CD4-positive, alpha-beta T cell (primary cell): Measurements from ENCODE around the gene S100A13. TPM values are rescaled to one million over a fixed set of nuclear protein-coding genes. Genes with fewer than 3 reads are reported as not detected.

Source experiments
- ATAC-seq: fragments of 200-7000 bp; cut with Tn5 transposase; one replicate; pipeline ENCODE4 v1.10.0; 2022; ENCODE audit warnings: mild to moderate bottlenecking; ENCODE audit not compliant: poor library complexity
- CTCF ChIA-PET: fragments of 350-600 bp; sonication (Branson Sonifier 250); formaldehyde crosslinking; loops from one replicate; lab custom pipeline; 2021; ENCODE audit warnings: antibody characterized with exemption, inconsistent platforms; lab: Charles Lee
- POLR2A ChIA-PET: fragments of 350-600 bp; sonication (Branson Sonifier 250); formaldehyde crosslinking; loops from one replicate; lab custom pipeline; 2021; ENCODE audit warnings: antibody characterized with exemption, inconsistent platforms; lab: Charles Lee
- DNase-seq, 14 experiments: peaks; one replicate each; pipeline ENCODE4 v3.0.0-alpha.2; 2013 to 2020; ENCODE audit warnings: mixed read lengths in 2 of 14
- H3K27ac ChIP-seq, 2 donors: one replicate each; pipeline versions ENCODE4 v1.5.1 to v1.7.0; 2013; ENCODE audit warnings: low read length in 2 of 2, low read depth in 1 of 2, mild to moderate bottlenecking in 1 of 2
- H3K27me3 ChIP-seq, 2 experiments: 1 replicate in 1 of 2; 2 replicates in 1 of 2; pipeline versions ENCODE4 v1.6.1 to v1.7.0; 2013; ENCODE audit warnings: low read length in 2 of 2, control low read depth in 1 of 2, mild to moderate bottlenecking in 1 of 2, moderate library complexity in 1 of 2; ENCODE audit not compliant: insufficient read depth in 2 of 2, control insufficient read depth in 1 of 2
- H3K36me3 ChIP-seq: one replicate; pipeline ENCODE4 v1.6.1; 2013; ENCODE audit warnings: low read length, control low read depth; ENCODE audit not compliant: insufficient read depth
- H3K4me1 ChIP-seq: one replicate; pipeline ENCODE4 v1.6.1; 2013; ENCODE audit warnings: low read length, control low read depth; ENCODE audit not compliant: insufficient read depth
- H3K4me3 ChIP-seq: one replicate; pipeline ENCODE4 v1.5.1; 2013; ENCODE audit warnings: mild to moderate bottlenecking, low read length, moderate library complexity
- H3K9me3 ChIP-seq, 2 experiments: 1 replicate in 1 of 2; 2 replicates in 1 of 2; pipeline versions ENCODE4 v1.6.1 to v1.7.0; 2013; ENCODE audit warnings: low read length in 2 of 2, mild to moderate bottlenecking in 2 of 2, control low read depth in 1 of 2, moderate library complexity in 1 of 2; ENCODE audit not compliant: control insufficient read depth in 1 of 2, insufficient read depth in 1 of 2
- H3K27ac Mint-ChIP-seq: one replicate; pipeline ENCODE4 v1.8.0; 2020; ENCODE audit warnings: mixed read lengths
- H3K27me3 Mint-ChIP-seq: one replicate; pipeline ENCODE4 v1.8.0; 2021; ENCODE audit warnings: mixed read lengths
- H3K36me3 Mint-ChIP-seq: one replicate; pipeline ENCODE4 v1.8.0; 2021; ENCODE audit warnings: low read depth, mixed read lengths
- H3K4me1 Mint-ChIP-seq: one replicate; pipeline ENCODE4 v1.8.0; 2021; ENCODE audit warnings: low read depth, mixed read lengths
- H3K4me3 Mint-ChIP-seq: one replicate; pipeline ENCODE4 v1.8.0; 2020; ENCODE audit warnings: mild to moderate bottlenecking, mixed read lengths
- H3K9me3 Mint-ChIP-seq: one replicate; pipeline ENCODE4 v1.8.0; 2020; ENCODE audit warnings: mixed read lengths
- CTCF ChIP-seq: fragments of 200-600 bp; IDR thresholded peaks from one replicate; pipeline ENCODE4 v1.8.0; 2022; ENCODE audit warnings: antibody characterized with exemption, mild to moderate bottlenecking
- intact Hi-C, 2 experiments: fragments of 100-400 bp; cut with DNase I in 1 of 2; cut with micrococcal nuclease in 1 of 2; formaldehyde crosslinking; loops; one replicate each; pipeline versions ENCODE4 v1.15.1 to v1.9.0; 2023 to 2025; cut with DNase I, micrococcal nuclease
- total RNA-seq, 174 experiments: library from RNA in 2 of 174; stranded (reverse) in 2 of 174; gene quantifications; one replicate each; pipeline ENCODE4 v1.2.3 and lab custom pipeline; 2021 to 2026

Gene S100A13
- total RNA-seq, 2 experiments from 2014 or later: 2.1 to 2.8 TPM

GRCh38 chr1:153608742-153609584 is 18.3 kb downstream of the S100A13 start:
- H3K36me3 ChIP-seq: no peaks in the 10 kb centered on the region
- Mint-ChIP-seq H3K36me3 (no peaks in the 10 kb centered on the region), H3K27ac (no peak overlapping the region), H3K4me1 (no peaks in the 10 kb centered on the region), H3K9me3 (no peaks in the 10 kb centered on the region), H3K4me3 (no peak overlapping the region), H3K27me3 (no peaks in the 10 kb centered on the region)
- CTCF ChIA-PET: no interaction called here
- H3K27ac ChIP-seq: no peak overlapping the region
- H3K4me1 ChIP-seq: no peaks in the 10 kb centered on the region
- no peak overlapping the region for H3K4me3 ChIP-seq
- ATAC-seq (no peak), DNase-seq (no peak)
- intact Hi-C loops: no loop called here
- TF ChIP-seq CTCF: no peak
- no peaks in the 10 kb centered on the region for H3K27me3 ChIP-seq
- no peaks in the 10 kb centered on the region for H3K9me3 ChIP-seq
- POLR2A ChIA-PET: no interaction called here

- no peaks in the 10 kb centered on the region for H3K27me3 Mint-ChIP-seq
- Histone ChIP-seq H3K36me3 (no peaks in the 10 kb centered on the region), H3K27me3 (no peaks in the 10 kb centered on the region), H3K4me1 (no peaks in the 10 kb centered on the region), H3K4me3 (no peak overlapping the region), H3K27ac (no peak overlapping the region), H3K9me3 (no peaks in the 10 kb centered on the region)
- no peak for TF ChIP-seq CTCF
- no peaks in the 10 kb centered on the region for H3K4me1 Mint-ChIP-seq
- POLR2A ChIA-PET: no interaction called here
- ATAC-seq (no peak), DNase-seq (no peak)
- no peaks in the 10 kb centered on the region for H3K36me3 Mint-ChIP-seq
- CTCF ChIA-PET: no interaction called here
- intact Hi-C loops: no loop called here
- H3K4me3 Mint-ChIP-seq: no peak overlapping the region
- no peak overlapping the region for H3K27ac Mint-ChIP-seq
- H3K9me3 Mint-ChIP-seq: no peaks in the 10 kb centered on the region
These were observed 19.1 kb downstream of the S100A13 start for GRCh38 chr1:153608089-153608682.

- no peak for ATAC-seq
- CTCF ChIA-PET: no interaction called here
- H3K4me3 Mint-ChIP-seq: no peak overlapping the region
These were observed 19.9 kb downstream of the S100A13 start for GRCh38 chr1:153607381-153607780.

More at GRCh38 chr1:153607381-153607780, 19.9 kb downstream of the S100A13 start:
- no peaks in the 10 kb centered on the region for H3K36me3 ChIP-seq
- H3K27ac ChIP-seq: no peak overlapping the region
- no peak overlapping the region for H3K27ac Mint-ChIP-seq
- no peak for DNase-seq
- H3K4me1 Mint-ChIP-seq: no peaks in the 10 kb centered on the region
- no peaks in the 10 kb centered on the region for H3K27me3 ChIP-seq
- POLR2A ChIA-PET: no interaction called here
- intact Hi-C loops: no loop called here
- no peaks in the 10 kb centered on the region for H3K4me1 ChIP-seq
- no peaks in the 10 kb centered on the region for H3K36me3 Mint-ChIP-seq
- no peak for TF ChIP-seq CTCF
- H3K9me3 Mint-ChIP-seq: no peaks in the 10 kb centered on the region
- no peaks in the 10 kb centered on the region for H3K27me3 Mint-ChIP-seq
- H3K4me3 ChIP-seq: no peak overlapping the region
- H3K9me3 ChIP-seq: no peaks in the 10 kb centered on the region
